ENCODE data around the gene RPS28.
"Not testable (repeated sequence)": the region's sequence is repeated elsewhere in the genome, so short reads cannot be mapped to it uniquely, and the experiment has no call there.

RPS28 gene

DNA sequence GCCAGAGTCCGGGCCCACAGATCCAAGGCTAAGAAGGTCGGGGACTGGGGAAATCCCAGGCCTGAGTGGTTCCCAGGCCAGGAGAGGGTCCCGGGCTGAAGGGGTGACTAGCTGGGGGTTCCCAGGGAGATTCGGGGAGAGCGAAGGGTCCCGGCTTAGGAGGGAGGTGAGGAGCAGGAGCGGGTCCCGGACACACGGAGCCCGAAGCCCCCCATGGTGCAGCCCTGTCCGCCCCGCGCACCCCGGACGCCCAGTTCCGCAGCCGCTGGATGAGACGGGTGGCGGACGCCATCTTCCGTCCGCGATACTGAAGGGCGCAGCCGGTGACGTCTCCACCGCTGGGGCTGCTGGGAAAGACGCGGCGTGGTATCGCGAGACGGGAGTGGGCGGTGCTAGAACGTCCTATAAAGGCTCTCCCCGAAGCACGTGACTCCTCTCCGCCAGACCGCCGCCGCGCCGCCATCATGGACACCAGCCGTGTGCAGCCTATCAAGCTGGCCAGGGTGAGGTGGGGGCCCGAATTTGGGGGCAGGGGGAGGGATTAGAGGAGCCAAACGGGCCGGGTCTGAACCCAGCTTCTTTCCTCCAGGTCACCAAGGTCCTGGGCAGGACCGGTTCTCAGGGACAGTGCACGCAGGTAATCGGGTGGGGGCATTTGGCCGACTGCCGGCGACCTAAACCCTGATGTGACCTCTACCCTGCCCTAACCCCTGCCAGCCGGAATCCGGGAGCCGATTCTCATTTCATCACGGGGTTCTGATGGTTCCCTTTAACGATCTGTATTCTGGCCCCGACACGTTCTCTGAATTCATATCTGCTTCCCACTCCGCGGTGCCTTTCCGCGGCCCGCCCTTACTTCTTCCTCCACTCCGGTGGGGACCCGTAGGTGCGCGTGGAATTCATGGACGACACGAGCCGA, at the start of gene RPS28, which contains the start of gene NDUFA7:
RPS28 (plus strand) TSS at position 430 of the 919 bp plus-strand sequence; CDS start at position 465, 35 bp downstream.
NDUFA7 (minus strand) TSS at position 309 of the 919 bp plus-strand sequence; CDS start at position 292, 17 bp downstream.
- peak; percentile 95 for DNase-seq (ENCODE audit: low read depth)

DNA sequence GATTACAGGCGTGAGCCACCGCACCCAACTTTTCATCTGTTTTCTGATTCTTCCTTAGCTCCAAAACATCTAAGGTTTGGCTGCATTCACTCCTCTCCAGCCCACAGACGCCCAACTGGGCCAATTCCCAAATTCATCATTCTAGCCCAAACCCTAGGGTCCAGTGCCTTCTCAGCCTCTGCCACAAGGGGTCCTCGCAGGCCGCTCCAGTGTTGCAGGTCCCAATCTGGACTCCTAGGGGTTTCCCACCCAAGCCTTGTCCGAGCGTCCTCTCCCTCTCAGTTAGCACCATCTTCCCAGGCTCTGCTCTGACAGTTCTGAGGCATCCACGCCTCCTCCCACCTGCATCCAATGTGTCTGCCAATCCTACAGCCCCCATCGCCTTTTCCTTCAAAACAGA, 44.8 kb upstream of the RPS28 start:
- DNase-seq (ENCODE audit: low read depth): not testable (repeated sequence)

DNA sequence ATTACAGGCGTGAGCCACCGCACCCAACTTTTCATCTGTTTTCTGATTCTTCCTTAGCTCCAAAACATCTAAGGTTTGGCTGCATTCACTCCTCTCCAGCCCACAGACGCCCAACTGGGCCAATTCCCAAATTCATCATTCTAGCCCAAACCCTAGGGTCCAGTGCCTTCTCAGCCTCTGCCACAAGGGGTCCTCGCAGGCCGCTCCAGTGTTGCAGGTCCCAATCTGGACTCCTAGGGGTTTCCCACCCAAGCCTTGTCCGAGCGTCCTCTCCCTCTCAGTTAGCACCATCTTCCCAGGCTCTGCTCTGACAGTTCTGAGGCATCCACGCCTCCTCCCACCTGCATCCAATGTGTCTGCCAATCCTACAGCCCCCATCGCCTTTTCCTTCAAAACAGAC, 30.0 kb upstream of the RPS28 start:
- not testable (repeated sequence) for DNase-seq (ENCODE audit: low read depth)

DNA sequence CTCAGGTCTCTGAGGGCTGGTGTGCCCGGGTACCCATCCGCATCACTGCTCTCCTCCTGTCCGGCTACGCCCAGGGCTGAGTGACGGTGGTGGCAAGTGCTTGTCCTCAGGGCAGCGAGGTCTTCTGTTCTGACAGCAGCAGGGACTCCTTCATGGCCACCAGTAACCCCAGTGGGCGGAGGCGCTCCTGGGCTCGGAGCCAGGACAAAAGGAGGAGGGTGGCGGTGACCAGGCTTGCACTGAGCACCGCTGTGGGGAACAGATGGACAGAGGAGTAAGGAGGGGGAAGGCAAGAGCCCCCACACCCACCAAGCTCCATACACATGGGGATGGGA, 19.0 kb upstream of the RPS28 start:
- DNase-seq (ENCODE audit: low read depth): no peak

DNA sequence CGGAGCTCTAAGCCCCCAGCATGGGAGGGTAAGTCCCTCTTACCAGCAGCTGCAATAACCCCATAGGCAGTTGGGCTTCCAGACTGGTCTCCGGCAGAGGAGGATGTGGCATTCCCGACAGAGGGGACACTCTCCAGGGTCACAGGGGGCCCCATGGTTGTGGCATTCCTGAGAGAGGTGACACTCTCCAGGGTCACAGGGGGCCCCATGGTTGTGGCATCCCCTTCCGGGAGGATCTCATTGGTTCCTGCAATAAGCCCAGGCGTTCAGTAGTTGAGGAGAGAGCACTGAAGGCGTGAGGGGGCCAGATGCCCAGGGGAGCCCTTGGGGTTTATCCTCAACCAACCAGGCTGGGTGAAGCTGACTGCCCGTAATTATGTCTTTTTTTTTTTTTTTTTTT, 18.6 kb upstream of the RPS28 start:
- DNase-seq (ENCODE audit: low read depth): no peak

DNA sequence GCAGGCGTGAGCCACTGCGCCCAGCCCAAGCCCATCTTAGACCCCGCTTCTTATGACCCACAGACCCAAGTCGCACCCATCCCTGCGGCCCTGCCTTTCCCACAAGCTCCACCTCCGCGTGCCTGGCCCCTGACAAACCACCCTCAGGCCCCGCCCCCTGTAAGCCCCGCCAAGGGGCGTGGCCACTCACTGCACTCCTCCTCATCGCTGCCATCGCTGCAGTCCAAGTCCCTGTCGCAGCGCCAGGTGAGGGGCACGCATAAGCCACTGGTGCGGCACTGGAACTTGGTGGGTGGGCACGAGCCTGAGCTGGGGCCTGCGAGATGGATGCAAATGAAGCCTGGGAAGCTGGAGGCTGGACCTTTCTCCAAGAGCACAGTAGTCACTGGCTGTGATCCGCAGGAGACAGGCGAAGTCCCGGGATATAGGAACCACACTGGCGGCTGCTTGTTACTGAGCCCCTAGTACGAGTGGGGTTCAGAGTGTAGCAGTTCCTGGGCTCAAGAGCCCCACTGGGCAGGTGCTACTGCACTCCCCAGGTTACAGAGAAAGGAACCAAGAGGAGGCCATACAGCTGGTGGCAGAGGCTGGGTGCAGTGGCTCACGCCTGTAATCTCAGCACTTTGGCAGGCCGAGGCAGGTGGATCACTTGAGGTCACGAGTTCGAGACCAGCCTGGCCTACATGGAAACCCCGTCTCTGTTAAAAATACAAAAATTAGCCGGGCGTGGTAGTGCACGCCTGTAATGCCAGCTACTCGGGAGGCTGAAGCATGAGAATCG, 16.3 kb upstream of the RPS28 start:
- DNase-seq (ENCODE audit: low read depth): peak; percentile 16

DNA sequence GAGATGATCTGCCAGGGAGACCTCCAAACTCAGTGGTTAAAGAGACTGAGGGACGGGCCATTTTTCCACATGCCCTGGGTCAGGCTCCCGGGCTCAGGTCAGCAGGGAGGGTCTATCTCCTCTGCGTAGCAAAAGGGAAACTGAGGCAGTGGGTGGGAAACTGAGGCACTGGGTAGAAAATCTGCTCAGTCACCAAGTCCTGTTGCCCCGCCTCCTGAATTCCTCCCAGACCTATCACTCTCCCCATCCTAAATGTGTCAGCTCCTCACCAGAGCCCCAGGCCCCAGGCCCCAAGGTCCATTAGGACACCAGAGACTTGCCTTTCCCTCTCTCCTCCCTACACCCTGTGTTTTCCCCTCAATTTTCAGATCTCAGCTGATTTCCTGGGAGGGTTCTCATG, 15.5 kb upstream of the RPS28 start:
- no peak for DNase-seq (ENCODE audit: low read depth)

DNA sequence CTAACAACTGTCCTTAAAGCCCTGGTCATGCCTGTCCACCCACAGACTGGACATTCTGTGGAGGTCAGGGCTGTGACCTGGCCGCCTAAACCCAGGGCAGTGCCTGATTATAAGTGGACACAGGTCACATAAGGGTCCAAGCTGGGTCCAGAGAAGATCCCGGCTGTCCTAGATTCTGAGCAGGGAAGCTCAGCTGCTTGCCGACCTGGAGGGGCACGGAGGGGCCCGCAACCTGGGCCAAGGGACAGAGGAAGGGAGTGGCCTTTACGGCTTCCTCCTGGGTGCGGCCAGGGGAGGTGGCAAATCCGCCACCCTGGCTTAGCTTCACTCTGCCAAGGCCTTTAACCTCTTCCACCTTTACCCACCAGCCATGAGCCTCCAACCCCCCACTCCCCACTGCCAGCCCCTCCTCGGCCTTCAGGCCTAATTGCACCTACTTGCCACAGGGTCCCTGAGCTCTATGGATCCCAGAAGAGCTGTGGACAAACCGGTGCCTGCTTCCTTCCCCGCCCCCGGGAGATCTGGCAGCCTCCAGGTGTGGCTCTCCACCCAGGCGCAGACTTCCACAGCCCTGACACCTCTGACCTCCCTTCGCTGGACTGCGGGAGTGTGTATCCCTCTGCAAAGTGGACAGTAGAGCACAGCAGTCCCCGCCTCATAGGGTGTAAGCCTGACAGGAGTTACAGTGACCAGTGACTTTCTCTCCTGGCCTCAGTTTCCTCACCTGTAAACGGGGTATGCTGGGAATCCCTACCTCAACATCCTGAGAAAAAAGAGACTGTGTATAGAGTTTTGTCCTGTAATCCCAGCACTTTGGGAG, 14.9 kb upstream of the RPS28 start:
- DNase-seq (ENCODE audit: low read depth): no peak

DNA sequence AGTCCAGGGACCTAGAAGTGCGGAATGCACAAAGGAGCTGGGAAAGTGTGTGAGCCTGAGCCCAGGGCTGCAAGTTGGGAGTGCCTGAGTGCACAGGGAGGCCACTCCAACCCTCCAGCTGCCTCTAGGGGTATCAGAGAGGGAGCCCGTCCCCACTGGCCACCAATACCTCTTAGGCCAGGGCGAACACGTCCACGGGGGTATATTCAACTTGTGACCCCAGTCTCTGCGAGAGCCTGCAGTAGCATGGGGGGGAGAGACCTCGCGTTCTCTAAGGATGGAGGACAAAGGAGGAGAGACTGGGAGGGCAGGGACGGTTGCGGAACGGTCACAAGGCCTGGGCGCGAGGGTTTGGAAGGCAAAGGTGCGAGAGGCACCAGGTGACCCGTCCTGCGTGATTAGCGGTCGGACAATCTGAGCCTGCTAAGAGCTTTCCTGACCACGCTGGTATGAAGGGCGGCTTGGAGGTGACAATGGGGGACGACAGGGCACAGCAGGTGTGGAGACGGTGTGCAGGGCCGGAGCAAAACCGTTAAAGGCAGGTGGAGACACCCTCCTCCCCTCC, 13.8 kb upstream of the RPS28 start:
- no peak for DNase-seq (ENCODE audit: low read depth)

DNA sequence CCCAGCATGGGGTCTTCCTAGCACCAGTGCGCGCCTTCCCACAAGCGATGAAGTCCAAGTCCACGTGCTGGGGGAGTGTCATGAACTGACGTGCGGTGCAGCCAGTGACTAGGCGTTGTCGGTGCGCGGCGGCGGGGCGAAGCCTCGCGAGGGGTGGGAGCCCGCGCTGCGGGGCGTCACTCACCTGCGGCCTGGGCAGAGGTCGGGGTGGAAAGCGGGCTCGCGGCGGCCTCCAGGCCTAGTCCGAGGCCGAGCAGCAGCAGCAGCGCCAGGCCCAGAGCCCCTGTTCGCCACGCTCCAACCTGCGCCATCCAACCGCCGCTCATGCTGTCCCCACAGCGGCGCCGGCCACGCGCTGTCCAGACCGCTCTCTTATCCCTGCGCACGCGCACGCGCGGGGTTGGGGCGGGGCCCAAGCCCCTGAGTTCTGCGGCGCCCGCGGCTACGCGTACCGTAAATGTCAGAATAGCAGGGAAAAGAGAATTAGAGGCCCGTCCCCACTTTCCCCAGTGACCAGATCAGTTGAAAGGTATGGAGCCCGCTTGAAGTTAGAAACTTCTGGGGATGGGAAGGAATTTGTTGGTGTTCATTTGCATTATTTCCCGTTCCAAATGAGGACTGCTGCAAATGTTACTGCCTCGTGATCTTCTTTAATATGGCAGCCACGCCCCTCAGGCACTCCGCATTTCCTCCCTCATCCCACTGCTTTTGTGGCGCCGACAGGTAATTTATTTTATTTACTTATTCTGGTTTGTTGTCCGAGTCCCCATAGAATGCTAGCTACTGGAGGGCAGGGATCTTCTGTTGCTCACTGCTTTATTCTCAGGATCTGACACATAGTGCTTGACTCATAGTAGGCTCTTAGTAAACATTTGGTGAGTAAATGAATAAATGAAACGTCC, 13.1 kb upstream of the RPS28 start, which contains the start of gene CD320:
CD320 (minus strand) TSS at position 394 of the 902 bp plus-strand sequence; CDS start at position 326, 68 bp downstream.
- peak; percentile 81 for DNase-seq (ENCODE audit: low read depth)

DNA sequence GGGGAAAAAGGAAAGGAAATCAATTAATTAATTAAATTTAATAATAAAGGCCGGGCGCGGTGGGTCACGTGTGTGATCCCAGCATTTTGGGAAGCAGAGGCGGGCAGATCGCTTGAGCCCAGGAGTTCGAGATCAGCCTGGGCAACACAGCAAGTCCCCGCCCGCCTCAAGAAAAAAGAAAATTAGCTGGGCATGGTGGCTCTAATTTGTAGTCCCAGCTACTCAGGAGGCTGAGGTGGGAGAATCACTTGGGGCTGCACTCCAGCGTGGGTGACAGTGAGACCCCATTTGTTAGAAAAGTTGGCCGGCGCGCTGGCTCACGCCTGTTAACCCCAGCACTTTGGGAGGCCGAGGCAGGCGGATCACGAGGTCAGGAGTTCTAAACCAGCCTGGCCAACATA, 12.4 kb upstream of the RPS28 start:
- no peak for DNase-seq (ENCODE audit: low read depth)

DNA sequence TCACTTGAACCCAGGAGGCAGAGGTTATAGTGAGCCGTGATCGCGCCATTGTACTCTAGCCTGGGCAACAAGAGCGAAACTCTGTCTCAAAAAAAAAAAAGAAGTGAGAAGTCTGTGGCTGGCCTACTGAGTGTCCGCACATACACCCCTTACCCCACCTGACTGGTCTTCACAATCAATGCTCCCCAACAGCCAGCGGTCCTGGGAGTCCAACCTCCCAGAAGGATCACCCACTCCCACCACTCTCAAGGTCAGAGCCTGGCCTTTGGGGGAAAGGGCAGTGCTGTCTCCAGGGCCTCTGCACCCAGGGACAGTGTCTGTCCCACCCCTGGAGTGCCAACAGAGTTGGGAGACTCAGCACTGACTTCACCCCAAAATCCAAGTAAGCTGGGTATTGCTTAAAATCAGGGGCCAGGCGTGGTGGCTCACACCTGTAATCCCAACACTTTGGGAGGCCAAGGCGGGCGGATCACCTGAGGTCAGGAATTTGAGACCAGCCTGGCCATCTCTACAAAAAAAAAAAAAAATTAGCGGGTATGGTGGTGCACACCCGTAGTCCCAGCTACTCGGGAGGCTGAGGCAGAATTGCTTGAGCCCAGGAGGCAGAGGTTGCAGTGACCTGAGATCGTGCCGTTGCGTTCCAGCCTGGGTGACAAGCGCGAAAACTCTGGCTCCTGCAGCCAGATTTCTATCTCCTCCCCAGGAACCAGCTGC, 10.8 kb upstream of the RPS28 start:
- DNase-seq (ENCODE audit: low read depth): no peak

DNA sequence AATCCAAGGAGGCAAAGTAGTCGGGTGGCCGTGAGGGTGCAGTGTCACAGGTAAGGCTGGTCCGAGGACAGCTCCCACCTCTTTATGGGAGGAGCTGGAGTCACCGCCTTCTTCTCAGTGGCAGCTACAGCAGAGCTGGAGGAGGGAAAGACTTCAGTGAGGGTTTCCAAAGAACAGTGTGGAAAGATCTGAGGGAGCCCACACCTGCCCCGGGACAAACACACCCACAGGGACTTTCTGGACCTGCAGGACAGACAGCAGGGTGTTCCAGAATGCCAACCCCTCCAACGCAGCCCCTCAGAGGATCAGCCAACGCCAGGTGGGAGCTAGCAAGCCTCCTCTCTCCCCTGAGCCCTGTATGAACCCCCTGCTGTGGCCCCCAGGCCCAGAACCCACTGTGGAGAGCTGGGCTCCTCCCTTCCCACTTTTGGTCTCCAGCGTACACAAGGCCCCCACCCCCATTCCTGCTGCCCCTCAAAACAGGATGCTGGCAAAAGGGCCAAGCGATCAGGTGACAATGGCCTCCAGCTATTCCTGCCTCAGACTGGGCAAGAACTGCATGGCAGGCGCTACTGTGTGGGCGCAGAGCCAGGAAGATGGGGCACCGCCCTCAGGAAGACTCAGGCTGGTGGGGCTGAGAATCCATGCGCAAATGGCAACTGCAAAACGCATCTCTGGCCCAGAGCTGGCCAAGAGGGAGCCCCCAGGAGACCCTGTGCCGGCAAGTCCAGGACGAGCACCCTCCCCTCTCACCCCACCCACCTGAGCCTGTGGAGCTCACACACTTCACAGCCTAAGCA, 9.6 kb upstream of the RPS28 start:
- DNase-seq (ENCODE audit: low read depth): no peak

DNA sequence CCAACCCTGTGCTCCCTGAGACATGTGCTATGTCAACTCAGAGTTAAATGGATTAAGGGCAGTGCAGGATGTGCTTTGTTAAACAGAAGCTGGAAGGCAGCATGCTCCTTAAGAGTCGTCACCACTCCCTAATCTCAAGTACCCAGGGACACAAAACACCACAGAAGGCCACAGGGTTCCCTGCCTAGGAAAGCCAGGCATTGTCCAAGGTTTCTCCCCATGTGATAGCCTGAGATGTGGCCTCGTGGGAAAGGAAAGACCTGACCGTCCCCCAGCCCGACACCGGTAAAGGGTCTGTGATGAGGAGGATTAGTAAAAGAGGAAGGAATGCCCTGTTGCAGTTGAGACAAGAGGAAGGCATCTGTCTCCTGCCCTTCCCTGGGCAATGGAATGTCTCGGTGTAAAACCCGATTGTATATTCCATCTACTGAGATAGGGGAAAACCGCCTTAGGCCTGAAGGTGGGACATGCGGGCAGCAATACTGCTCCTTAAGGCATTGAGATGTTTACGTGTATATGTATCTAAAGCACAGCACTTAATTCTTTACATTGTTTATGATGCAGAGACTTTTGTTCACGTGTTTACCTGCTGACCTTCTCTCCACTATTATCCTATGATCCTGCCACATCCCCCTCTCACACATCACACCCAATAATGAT, 6.2 kb upstream of the RPS28 start:
- DNase-seq (ENCODE audit: low read depth): not testable (repeated sequence)

DNA sequence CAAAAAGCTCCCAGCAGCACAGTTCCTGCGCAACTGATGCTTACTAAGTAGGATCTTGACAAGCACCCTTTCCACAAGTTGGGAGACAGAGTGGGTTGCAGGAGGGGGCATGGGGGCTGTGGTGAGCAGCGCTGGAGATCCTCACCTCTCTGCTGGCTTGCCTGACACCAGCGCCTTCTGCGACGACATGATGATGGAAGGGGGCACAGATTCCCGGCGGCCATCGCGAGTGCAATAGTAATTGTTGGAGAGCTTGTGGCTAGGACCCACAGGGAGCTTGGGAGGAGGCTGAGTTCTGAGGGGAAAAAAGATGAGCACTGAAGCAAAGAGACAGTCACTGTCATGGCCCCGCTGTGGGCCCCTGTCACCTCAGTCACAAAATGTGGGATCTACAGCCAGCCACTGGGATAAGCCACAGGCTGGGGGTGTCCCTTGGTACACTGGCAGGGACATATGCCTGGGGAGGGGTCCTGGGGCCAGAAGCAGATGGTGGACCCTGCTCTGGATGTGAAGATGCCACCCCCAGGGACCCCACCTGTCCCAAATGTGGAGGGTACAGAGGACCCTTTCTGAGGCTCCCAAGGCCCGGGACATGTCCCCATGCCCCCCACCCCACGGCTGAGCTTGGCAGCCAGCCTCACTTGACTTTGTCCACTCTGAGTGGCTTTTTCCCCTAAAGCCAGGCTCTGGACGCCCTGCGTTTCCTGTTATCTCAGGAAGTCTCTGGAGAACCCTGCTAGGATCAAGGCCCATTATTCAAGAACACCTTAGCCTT, 4.8 kb upstream of the RPS28 start:
- DNase-seq (ENCODE audit: low read depth): no peak

DNA sequence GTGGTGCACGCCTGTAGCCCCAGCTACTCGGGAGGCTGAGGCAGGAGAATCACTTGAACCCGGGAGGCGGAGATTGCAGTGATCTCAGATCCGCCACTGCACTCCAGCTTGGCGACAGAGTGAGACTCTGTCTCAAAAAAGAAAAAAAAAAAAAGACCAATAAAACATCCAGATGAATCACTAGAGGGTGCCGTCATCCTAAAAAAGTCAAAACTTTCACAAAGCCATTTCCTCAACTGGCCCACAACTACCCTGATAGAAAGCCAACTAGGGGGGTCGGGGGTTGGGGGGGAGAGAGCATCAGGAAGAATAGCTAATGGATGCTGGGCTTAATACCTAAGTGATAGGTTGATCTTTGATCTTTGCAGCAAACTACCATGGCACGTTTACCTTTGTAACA, 2.5 kb upstream of the RPS28 start:
- not testable (repeated sequence) for DNase-seq (ENCODE audit: low read depth)

DNA sequence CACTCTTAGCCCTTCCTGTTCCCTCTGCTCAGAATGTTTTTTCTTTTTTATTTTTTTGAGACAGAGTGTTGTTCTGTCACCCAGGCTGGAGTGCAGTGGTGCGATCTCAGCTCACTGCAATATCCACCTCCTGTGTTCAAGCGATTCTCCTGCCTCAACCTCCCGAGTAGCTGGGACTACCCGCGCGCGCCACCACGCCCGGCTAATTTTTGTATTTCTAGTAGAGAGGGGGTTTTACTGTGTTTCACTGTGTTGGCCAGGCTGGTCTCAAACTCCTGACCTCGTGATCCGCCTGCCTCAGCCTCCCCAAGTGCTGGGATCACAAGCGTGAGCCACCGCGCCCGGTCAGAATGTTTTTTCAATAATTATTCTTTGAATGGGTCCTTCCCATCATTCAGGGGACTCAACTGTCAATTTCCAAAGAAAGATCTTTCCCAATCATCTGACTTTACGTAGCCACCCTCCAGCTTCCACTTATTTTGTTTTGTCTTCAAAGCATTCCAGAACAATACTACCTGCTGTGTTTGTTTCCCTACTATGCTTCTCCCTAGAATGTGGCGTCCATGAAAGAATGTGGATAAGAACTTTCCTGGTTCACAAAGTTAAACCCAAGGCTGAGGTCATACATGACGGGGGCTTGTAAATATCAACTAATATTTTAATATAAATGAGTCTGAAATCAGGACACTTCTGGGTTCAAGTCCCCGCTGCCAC, 1.3 kb upstream of the RPS28 start:
- no peak for DNase-seq (ENCODE audit: low read depth)

All from activated T-cell treated with anti-CD3 and anti-CD28 coated beads for 24 hours (primary cell).